Esophagus muscularis mucosa (tissue), 4 donors: ENCODE results near the gene HIVEP2. TPM values are rescaled to one million over a fixed set of nuclear protein-coding genes. Genes with fewer than 3 reads are reported as not detected.

Experiments
- DNase-seq: peaks from one replicate; pipeline ENCODE4 v3.0.0-alpha.2; 2017; ENCODE audit errors: extremely low spot score
- H3K27ac ChIP-seq, 4 donors: fragments of 200-600 bp; sonication (generic); replicated peaks in 1 of 4; 1 replicate in 3 of 4; 2 replicates in 1 of 4; pipeline ENCODE4 v1.5.1; 2016 to 2019; ENCODE audit warnings: mild to moderate bottlenecking in 1 of 4
- H3K27me3 ChIP-seq, 4 donors: fragments of 200-600 bp; sonication (generic); one replicate each; pipeline versions ENCODE4 v1.5.1 to v1.6.0; 2016 to 2019
- H3K36me3 ChIP-seq, 4 donors: fragments of 200-600 bp; sonication (generic); one replicate each; pipeline ENCODE4 v1.5.1; 2016 to 2019
- H3K4me1 ChIP-seq, 4 donors: fragments of 200-600 bp; sonication (generic); one replicate each; pipeline ENCODE4 v1.5.1; 2016 to 2019
- H3K4me3 ChIP-seq, 4 donors: fragments of 200-600 bp; sonication (generic); 1 replicate in 2 of 4; 2 replicates in 2 of 4; pipeline ENCODE4 v1.5.1; 2016 to 2019; ENCODE audit warnings: mild to moderate bottlenecking in 4 of 4, moderate library complexity in 1 of 4
- H3K9me3 ChIP-seq, 4 donors: fragments of 200-600 bp; sonication (generic); 1 replicate in 3 of 4; 2 replicates in 1 of 4; pipeline ENCODE4 v1.5.1; 2016 to 2019
- EP300 ChIP-seq: sonication (generic); formaldehyde crosslinking; IDR thresholded peaks from one replicate; pipeline ENCODE4 v1.6.1; 2017; ENCODE audit warnings: antibody characterized with exemption
- POLR2A ChIP-seq: fragments of 450-650 bp; IDR thresholded peaks from one replicate; pipeline ENCODE4 v1.6.1; 2017; ENCODE audit warnings: antibody characterized with exemption, moderate library complexity, mild to moderate bottlenecking, low read depth
- POLR2AphosphoS5 ChIP-seq, 2 donors: sonication (generic); formaldehyde crosslinking; IDR thresholded peaks; one replicate each; pipeline ENCODE4 v1.6.1; 2017; ENCODE audit warnings: antibody characterized with exemption in 2 of 2
- WGBS: methylation state at CpG from one replicate; pipeline ENCODE4 v1.1.5; 2018; 5-methylcytosine and 5-hydroxymethylcytosine counted together
- intact Hi-C: fragments of 100-400 bp; cut with DNase I; formaldehyde crosslinking; loops from one replicate; pipeline ENCODE4 v1.15.1; 2023
- total RNA-seq, 4 donors: library from RNA; depleted of rRNA; stranded (reverse); fragments of >200 nt; gene quantifications; one replicate each; pipeline versions ENCODE4 v1.1.0 to v1.2.1, GENCODE V29; 2016
- TF ChIP-seq, protein P1 (sequence below), 3 experiments: fragments of 200-600 bp in 2 of 3; fragments of 450-650 bp in 1 of 3; sonication (generic) in 2 of 3; IDR thresholded peaks; one replicate each; pipeline ENCODE4 v1.5.1; 2017 to 2019; ENCODE audit warnings: antibody characterized with exemption in 3 of 3, mild to moderate bottlenecking in 2 of 3, moderate library complexity in 1 of 3

Gene HIVEP2
- total RNA-seq, 4 donors from 2014 or later, result 20.3 to 29.3 (median 22.1) TPM

DNA sequence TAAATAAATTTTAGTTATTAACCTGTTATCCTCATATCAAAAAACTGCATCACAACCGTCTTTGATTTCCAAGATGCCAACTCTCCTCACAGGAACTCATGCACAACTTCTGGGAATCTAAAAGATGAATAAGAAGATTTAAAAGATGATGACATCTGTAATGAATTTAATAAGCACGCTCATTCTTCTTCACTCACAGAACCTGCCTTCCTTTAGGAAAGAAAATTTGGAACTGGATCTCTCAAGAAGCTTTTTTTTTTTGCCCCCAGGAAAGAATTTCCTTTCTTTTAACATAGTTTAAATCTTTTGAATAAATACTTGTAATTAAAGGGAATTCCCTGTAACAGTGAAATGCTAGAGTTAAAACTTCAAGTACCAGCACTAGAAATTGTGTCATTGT is 161.5 kb downstream of the HIVEP2 start:
- no peaks in the 10 kb centered on the region for H3K9me3 ChIP-seq
- WGBS, result 63% methylated on average over 2 of the region's 2 CpGs
- H3K27ac ChIP-seq, result no peak overlapping the region
- TF ChIP-seq POLR2A (no peak), POLR2AphosphoS5 (IDR thresholded peaks at IDR 0.05) (no peak), EP300 (no peak)
- TF ChIP-seq, protein P1, sequence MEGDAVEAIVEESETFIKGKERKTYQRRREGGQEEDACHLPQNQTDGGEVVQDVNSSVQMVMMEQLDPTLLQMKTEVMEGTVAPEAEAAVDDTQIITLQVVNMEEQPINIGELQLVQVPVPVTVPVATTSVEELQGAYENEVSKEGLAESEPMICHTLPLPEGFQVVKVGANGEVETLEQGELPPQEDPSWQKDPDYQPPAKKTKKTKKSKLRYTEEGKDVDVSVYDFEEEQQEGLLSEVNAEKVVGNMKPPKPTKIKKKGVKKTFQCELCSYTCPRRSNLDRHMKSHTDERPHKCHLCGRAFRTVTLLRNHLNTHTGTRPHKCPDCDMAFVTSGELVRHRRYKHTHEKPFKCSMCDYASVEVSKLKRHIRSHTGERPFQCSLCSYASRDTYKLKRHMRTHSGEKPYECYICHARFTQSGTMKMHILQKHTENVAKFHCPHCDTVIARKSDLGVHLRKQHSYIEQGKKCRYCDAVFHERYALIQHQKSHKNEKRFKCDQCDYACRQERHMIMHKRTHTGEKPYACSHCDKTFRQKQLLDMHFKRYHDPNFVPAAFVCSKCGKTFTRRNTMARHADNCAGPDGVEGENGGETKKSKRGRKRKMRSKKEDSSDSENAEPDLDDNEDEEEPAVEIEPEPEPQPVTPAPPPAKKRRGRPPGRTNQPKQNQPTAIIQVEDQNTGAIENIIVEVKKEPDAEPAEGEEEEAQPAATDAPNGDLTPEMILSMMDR (IDR thresholded peaks at IDR 0.05), result no peak
- H3K4me3 ChIP-seq, result no peak overlapping the region
- H3K27me3 ChIP-seq, result no peaks in the 10 kb centered on the region
- no peak for DNase-seq
- H3K4me1 ChIP-seq, result peaks cover 0 to 4% (median 0%) of the 10 kb centered on the region in 4 donors
- intact Hi-C loops, result no loop called here
- no peaks in the 10 kb centered on the region for H3K36me3 ChIP-seq

DNA sequence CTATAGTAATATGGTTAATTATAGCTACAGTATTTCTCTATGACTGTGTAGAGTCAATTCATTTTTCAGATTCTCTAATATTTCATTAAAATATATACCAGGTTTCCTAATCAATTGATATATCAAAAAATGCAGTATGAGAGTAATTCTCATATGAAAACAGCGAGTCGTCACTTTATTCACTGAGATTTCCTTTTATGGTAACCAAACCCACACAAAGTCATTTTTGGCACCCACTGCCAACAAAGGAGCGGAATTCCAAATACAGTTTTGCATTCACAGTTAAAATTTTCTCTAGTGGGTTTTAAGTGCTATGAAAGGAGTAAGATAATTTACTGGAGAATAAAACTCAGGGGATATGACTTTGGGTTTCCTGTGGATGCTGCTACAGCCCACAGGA is 163.8 kb downstream of the HIVEP2 start:
- 87% methylated on average over 3 of the region's 3 CpGs for WGBS
- TF ChIP-seq, protein P1 (IDR thresholded peaks at IDR 0.05), result no peak
- TF ChIP-seq POLR2AphosphoS5 (IDR thresholded peaks at IDR 0.05), result no peak
- TF ChIP-seq POLR2A, result no peak
- no peak for TF ChIP-seq EP300
- Histone ChIP-seq H3K4me3 (no peak overlapping the region), H3K9me3 (no peaks in the 10 kb centered on the region), H3K36me3 (no peaks in the 10 kb centered on the region), H3K4me1 (peaks cover 0 to 4% (median 0%) of the 10 kb centered on the region in 4 donors), H3K27me3 (no peaks in the 10 kb centered on the region), H3K27ac (no peak overlapping the region)
- no peak for DNase-seq
- intact Hi-C loops, result no loop called here

DNA sequence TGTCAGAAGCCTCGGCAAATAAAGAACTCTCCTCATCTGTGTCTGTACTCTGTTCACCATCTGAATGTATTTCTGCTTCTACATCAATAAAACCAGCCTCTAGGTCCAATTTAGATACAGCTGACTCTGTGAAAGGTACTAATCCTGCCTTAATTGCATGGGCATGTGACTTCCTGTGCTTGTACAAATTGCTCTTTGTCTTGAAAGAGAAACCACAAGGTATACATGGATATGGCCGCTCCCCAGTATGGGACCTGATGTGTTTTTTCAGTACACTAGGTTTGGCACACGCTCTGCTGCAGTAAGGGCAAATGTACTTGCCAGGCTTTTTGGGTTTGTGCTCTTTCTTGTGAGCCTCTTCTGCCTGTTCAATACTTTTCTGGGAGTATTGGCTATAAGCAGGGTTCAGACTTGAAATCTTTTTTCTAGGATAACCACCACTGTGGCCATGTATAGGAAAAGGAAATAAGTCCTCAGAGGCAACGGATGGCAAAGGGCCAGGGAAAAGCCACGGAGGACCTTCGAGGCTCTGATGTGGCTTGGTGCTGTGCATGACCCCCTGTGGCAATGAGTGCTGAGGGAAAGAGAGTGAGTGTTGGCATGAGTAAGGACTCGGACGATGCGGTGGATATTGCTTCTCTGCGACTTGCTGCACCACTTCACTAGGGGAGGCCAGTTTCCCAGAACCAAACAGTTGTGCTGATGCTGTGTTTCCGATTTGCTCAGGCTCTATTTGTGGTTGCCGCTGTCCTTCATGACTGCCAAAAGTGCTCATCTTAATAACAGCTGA is 170.9 kb downstream of the HIVEP2 start:
- no peaks in the 10 kb centered on the region for H3K9me3 ChIP-seq
- H3K4me3 ChIP-seq, result no peak overlapping the region
- H3K4me1 ChIP-seq, result no peaks in the 10 kb centered on the region
- H3K36me3 ChIP-seq, result peaks cover 7 to 57% (median 49%) of the 10 kb centered on the region in 4 donors
- TF ChIP-seq POLR2AphosphoS5 (IDR thresholded peaks at IDR 0.05) (no peak), EP300 (no peak), POLR2A (no peak)
- TF ChIP-seq, protein P1 (IDR thresholded peaks at IDR 0.05), result no peak
- 95% methylated on average over 12 of the region's 12 CpGs for WGBS
- no peaks in the 10 kb centered on the region for H3K27me3 ChIP-seq
- no peak for DNase-seq
- intact Hi-C loops, result no loop called here
- no peak overlapping the region for H3K27ac ChIP-seq

DNA sequence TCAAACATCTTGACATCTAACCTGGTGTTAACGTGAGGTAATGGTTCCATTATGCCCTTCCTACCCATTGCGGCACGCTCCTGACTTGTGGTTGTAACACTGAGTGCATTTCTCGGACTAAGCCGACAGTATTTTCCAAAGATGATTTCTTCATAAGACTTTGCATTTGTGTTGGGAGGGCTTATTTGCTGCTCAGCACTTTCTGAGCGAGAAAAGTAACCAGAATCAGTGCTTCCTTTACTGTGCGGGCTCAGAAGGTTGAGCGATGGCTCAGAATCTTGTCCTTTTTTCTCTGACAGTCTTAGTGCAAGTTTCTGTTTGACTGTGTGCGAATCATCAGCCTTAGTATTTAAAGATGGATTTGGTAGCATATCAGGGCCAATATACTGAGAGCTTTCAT is 171.7 kb downstream of the HIVEP2 start:
- DNase-seq, result no peak
- 95% methylated on average over 9 of the region's 9 CpGs for WGBS
- Histone ChIP-seq H3K27ac (no peak overlapping the region), H3K36me3 (peaks cover 7 to 60% (median 50%) of the 10 kb centered on the region in 4 donors), H3K9me3 (no peaks in the 10 kb centered on the region), H3K4me1 (no peaks in the 10 kb centered on the region), H3K27me3 (no peaks in the 10 kb centered on the region), H3K4me3 (no peak overlapping the region)
- TF ChIP-seq POLR2A (no peak), EP300 (no peak), POLR2AphosphoS5 (IDR thresholded peaks at IDR 0.05) (no peak)
- TF ChIP-seq, protein P1 (IDR thresholded peaks at IDR 0.05), result no peak
- intact Hi-C loops, result no loop called here
